HG02943 (cell line): Measurements from ENCODE around the gene FOS.
"Not testable (repeated sequence)": the region's sequence is repeated elsewhere in the genome, so short reads cannot be mapped to it uniquely, and the experiment has no call there.

ENCODE experiments used
- ATAC-seq: cut with Tn5 transposase; IDR thresholded peaks from one replicate; pipeline ENCODE4 v1.9.1; 2021; ENCODE audit warnings: mild to moderate bottlenecking, low read depth, moderate library complexity; ENCODE audit not compliant: unreplicated experiment

The FOS gene

DNA sequence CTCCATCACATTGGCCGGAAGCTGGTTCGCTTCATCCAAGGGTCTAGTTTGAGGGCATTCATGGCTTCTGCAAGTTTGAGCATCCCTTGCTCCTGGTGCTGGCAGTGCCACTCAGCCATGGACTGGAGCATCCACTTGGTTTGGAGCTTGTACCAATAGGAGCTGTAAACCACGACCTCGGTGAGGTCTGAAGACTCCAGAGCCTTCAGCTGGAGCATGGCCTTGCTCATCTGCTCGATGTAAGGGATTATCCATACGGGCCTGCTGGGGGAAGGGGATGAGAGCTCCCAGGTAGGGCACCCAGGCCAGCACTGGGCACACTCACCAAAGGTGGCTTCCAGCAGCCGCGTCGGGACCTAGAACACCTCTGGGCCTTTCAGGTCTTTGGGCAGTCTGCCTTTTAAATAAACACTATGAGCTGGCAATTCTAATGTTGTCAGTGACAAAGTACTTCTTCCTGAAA, 13.5 kb downstream of the FOS start:
- ATAC-seq: no peak

DNA sequence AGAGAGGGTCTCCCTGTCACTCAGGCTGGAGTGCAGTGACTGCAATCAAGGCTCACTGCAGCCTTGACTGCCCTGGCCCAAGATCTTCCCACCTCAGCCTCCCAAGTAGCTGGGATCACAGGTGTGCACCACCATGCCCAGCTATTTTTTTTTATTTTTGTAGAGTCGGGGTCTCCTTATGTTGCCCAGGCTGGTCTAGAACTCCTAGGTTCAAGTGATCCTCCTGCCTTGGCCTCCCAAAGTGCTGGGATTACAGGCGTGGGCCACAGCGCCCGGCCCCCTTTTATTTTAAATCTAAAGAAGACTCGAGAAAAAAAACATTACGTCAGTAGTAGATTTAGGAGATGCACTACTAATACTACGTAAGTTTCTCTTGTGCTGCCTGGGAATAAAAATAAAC, 14.3 kb downstream of the FOS start:
- ATAC-seq: no peak

DNA sequence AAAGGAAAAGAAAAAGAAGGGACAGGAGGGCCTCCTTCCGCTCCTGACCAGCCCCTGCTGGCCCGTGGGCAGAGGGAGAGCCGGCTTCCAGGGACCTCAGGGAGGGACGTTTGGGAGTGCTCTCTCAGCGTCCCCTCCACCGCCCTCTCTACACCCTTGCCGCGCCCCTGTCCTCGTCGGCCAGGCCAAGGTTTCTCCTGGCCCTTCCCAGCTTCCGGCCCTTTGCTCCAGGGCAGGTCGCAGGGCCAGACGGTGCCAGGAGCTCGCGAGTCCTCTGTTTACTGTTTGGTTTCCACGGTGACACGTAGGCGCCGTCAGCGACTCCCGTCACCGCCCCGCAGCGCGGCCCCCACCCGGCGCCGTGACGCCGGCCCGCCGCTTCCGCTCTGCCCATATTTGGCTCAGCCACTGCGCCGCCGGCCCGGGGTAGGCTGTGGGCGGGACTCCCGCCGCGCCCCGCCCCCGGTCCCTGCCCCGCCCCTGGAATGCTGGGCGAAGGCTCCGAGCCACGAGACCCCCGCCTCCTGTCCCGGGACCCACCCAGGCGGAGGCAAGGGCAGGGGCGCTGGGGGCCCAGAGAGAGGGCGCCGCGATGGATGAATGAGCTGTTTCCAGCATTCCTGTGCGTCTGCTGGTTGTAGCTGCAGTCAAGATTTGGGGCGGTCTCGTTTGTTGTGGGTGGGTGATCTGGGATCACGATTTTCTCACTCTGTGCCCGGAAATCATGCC, 15.5 kb downstream of the FOS start:
- ATAC-seq: peak; percentile 80

DNA sequence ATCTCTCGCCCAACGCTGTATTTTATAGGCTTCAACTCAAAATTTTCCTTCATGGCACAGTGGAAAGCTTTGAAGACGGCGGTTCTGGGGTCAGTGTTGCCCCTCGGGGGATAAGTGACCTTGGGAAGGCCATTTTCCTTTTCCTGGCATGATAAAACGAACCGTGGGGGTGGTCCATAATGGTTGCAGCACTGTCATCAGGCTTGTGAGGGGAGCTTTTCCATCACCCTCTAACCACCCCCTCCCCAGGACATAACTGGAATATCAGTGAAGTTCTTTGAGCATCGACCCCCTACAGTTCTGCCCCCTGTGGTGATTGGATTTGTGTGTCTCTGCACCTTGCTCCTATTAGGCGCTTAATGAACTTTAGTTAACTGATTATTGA, 16.0 kb downstream of the FOS start:
- peak; percentile 12 for ATAC-seq

DNA sequence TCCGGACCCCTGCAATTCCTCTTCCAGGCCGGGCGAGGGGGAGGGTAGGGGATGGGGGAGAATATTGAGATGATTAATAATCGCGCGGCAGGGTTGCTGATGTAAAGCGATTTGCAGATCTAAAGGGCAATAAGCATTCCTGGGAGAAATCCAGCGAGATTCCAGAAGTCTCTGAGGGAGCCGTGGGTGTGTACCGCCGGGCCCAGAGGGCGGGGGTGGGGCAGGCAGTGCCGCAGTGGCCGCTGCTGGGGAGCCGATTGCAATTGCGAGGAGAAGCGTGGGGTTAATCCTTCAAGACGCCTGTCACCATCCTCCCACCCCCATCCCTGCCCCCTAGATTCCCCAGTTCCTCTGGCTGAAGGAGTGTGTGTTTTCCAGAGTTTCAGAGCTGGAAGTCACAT, 16.4 kb downstream of the FOS start:
- ATAC-seq: no peak

DNA sequence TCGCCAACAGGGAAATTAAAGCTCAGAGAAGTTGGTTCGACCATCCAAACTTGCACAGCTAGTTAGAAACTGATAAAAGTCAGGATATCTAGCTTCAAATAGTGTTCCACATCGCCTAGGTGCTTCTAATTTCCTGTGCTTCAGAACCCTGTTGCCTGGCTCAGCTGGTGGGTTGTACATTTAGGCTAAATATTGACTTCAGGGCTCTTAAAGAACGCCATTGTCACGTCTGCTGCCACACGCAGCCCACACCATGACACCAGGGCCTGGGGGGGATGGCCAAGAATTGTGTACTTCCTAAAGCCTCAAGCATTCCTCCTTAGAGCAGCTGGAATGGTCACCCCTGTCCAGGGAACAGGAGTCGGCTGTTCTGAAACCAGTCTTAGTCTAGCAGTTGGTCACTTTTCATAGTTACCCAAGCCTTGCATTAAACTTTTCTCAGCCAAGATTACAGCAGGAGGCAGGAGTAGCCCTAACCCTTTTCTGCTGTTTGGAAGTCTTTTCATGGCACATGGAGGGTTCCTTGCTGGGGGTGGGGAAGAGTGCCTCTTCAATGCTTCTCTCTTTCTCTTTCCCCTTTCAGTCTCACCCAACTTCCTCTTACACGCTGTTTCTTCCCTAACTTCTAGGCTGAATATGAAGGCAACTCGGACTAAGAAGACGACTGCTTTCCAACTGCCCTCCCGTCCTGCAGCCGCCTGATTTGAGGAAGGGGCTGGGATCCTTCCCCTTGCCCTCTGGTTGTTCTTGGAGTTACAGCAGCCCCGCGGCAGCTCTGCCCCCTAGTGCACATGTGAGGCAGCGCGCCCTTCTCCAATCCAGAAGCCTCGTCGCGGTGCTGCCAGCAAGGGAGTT, 17.1 kb downstream of the FOS start:
- no peak for ATAC-seq

DNA sequence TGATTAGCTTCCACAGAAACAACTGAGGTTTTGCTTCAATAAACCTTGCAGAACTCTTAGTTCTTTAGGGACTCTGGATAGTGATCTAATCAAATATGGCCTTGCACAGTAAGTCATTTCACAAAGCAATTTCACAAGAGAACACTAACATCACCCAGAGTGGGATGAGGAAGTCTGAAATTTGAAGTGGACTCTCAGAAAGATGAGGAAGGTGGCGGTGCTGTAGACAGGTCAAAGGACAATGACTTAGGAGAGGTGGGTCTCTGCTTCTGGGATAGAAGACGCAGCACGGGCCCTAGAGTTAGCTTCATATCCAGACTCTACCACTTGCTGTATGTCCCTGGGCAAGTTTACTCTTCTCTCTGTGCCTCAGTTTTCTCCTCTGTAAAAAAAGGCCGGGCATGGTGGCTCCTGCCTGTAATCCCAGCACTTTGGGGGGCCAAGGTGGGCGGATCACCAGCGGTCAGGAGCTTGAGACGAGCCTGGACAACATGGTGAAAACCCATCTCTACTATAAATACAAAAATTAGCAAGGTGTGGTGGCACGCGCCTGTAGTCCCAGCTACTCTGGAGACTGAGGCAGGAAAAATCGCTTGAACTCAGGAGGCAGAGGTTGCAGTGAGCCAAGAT, 18.9 kb downstream of the FOS start:
- no peak for ATAC-seq

DNA sequence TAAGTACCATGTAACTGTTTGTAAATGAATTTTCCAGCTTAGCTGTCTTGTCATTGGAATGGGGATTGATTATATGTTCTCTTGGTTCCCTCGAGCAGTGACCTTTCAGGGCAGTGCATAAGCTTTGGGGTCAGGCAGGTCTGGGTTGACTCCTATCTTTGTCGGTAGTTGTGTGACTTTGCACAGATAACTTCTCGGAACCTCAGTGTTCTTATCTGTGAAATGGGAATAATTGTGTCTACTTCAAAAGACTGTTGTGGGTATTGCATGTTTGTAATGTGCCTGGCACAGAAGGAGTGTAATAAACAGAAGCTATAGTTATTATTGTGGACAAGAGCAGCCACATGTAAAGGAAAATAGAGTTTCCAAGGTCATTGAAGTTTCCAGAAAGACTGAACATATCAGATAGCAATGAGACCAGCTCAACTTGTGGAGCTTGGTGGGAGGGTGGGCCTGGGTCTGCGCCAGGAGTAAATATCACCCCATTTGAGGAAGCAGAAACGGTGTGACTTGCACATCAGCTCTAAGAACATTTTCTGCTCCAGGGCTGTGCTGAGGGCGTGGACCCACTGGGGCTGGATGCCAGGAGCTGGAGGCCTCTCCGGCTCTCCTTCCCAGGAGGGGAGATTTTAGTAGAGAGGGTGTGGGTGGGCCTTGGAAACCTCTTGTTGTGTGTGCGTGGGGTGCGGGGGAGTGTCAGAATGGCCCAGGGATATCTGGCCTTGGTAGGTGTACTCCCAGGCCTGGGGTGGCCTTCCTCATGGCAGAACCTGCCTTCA, 19.7 kb downstream of the FOS start:
- no peak for ATAC-seq

DNA sequence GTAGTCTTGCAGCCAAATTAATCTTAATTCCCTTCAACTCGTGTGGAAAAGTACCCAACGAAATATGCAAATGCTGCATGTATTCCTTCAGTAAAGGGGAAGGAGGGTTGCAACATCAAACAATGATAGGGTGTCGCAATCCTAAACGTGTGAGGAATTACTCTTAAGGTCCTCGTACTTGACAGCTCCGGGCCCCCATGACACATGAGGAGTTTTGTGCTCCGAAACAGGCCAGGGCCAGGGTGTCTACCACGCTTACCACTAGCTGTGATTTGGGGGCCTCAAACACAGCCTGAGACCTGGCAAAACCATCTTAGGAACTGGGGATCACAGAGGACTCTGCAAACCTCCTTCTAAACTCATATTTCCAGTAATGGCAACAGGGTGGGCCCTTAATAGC, 20.4 kb downstream of the FOS start:
- ATAC-seq: no peak

DNA sequence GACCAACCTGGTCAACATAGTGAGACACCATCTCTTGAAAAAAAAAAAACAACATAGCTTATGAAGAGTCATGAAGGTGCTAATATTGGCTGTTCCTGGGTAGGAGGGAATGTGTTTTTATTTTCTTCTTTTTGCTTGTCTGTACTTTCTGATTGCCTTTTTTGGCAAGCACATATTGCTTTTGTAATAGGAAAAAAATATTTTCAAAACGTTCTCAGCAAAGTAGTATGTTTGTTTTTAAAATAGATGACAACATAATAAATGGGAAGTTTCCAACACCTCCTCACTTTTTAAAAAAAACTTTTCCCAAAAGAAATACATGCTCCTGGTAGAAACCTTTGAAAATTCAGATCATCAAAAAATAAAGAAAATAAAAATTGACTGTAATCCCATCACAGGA, 20.9 kb downstream of the FOS start:
- no peak for ATAC-seq

DNA sequence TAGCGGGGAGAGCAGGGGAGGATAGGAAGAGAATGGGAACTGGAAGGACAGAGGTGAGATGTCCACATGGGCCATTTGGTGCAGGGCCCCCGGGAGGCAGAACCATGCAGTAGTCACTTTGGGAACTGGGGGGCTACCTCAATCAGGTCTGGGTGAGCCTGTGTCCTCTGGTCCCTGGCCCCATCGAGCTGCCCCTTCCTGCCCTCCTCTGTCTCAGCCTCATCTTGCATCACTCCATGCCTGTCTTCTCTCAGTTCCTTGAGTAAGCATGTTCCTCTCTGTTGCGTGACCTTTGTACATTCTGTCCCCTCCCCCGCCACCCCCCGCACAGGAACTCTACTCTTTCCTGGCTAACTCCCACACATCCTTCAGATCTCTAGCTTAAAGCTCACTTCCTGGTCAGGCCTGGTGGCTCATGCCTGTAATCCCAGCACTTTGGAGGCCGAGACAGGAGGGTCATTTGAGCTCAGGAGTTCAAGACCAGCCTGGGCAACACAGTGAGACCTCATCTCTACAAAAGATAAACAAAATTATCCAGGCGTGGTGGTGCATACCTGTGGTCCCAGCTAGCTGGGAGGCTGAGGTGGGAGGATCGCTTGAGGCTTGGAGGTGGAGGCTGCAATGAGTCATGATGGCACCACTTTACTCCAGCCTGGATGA, 23.2 kb downstream of the FOS start:
- ATAC-seq: no peak

DNA sequence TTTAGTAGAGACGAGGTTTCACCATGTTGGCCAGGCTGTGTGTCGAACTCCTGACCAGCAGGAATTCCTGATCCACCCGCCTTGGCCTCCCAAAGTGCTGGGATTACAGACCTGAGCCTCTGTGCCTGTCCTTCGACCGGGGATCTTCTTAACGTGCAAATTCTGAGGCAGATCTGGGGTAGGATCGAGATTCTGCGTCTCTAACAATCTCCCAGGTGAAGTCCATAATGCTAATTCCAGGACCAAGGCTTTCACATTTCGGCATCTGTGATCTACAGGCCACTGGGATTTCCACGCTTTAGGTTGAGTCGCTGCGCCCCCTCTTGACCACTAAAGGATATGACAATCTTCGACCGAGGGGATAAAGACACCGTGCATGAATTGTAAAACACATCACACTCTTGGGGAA, 24.8 kb downstream of the FOS start:
- no peak for ATAC-seq

DNA sequence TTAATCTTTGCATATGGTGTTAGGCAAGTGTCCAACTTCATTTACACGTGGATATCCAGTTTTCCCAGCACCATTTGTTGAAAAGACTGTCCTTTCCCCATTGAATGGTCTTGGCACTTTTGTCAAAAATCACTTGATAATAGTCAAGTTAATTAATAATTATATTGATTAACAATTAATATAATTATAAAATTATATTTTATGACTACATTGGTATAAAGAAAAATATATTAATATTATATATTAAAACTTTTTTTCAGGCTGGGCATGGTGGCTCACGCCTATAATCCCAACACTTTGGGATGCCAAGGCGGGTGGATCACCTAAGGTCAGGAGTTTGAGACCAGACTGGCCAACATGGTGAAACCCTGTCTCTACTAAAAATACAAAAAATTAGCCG, 27.8 kb downstream of the FOS start:
- not testable (repeated sequence) for ATAC-seq

DNA sequence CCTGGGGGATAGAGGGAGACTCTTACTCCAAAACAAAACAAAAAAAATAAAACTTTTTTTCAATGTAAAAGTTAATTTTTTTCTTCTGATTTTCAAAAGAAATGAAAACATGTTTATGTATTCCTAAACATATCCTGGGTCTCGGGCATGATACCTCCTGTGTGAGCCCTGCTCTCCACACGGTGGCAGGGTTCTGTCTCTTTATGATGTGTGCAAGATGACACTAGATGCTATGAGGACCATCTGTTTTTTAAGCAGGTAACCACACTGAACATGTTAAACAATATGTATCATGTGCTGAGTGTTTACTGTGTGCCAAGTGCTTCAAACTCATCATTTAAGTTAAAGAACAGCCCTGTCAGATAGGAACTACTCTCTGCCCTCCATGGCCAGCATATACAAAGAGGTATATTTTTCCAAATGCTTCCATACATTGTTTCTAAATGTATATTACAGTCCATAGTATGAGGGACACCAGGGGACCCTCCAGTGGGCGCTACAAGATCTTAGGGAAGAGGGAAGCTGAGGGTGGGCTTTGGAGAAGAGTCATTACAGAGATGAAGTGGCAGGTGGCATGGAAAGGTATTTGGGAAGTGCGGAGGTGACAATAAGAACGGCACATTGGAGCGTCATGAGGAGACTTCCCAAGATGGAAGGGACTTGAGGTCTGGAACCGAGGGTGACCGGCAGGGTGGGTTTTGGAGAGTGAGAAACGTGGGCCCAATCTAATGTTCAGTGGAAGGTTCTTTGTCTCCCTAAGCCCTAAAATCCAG, 28.5 kb downstream of the FOS start:
- ATAC-seq: no peak

DNA sequence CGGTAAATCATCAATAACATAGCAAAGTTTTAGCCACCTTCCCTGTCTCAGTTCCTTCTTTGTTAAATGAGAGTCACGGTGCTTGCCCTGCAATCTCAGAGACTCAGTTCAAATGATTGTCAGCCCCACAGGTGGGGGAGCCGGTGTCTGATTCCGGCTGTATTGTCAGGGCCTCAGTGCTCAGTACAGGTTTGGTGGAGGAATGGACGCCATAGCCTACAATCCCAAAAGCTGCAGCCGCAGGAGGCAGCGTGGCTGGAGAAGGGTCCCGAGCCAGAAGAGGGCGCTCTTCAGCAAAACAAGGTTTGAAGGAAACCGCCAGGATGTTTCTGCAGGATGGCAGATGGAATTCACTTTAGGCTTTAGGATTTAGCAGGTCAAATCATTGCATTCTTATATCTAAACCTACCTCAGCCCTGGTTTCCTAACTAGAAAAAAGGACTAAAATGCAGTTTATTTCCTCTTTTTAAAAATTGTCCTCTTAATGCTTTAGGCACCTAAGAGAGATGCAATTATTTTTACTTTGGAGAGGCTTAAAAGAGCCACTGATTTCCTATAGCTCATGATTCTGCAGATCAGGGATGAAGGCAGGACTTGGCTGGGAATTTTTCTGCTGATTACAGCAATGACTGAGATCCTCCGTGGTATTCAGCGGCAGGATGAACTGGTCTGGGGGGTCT, 29.2 kb downstream of the FOS start:
- ATAC-seq: no peak

DNA sequence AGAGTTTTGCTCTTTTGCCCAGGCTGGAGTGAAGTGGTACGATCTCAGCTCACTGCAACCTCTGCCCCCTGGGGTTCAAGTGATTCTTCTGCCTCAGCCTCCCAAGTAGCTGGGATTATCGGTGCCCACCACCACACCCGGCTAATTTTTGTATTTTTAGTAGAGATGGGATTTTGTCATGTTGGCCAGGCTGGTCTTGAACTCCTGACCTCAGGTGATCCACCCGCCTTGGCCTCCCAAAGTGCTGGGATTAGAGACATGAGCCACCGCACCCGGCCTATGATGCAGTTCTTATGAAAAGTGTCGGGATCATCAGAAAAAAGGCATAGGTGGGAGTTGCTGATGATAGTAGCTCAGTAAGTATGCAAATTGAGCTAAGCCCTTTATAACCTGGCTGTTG, 30.4 kb downstream of the FOS start:
- ATAC-seq: not testable (repeated sequence)

DNA sequence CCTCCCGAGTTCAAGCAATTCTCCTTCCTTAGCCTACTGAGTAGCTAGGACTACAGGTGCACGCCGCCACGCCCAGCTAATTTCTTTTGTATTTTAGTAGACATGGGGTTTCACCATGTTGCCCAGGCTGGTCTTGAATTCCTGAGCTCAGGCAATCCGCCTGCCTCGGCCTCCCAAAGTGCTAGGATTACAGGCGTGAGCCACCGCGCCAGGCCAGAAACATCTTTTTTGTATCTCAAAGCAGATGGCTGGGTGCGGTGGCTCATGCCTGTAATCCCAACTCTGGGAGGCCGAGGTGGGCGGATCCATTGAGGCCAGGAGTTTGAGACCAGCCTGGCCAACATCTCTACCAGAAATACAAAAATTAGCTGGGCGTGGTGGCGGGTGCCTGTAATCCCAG, 30.9 kb downstream of the FOS start:
- ATAC-seq: not testable (repeated sequence)

DNA sequence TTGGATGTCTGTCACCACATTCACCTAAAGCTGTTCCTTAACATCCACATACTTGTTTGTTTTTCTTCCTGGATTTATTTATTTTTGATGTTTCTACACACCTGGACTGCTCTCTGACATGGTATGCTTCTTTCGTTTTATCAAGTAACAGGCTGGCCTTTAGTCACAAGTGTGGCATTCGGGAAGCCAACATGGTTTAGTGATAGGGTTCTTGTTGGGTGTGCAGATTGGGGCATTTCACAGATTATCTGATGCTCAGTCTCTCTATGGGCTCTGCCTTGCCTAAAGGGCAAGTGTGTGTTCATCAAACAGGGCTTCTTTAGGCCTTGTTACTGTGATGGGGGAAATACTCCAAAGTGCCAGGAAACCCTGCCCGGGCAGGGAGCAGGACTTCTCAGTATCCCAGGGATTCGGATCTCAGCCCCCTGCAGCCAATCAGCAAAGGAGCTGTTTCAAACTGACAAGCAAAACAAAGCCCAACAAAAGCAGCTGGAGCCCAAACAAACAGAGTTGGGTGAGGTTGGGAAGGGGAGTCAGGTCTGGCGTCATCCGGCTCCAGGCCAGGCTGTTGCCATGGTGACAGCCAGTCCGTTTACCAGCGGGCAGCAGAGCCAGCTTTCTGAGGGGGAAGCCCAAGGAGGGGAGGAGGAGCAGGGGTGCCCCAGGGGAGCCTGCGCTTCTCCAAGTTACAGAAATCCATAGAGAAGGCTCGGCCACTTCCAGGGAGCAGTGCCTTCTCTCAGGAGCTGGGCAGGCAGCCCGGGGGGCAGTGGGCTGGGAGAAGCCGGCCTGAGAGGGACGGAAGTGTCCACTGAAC, 31.9 kb downstream of the FOS start:
- ATAC-seq: no peak
